ENCODE results near the gene PKN1.
"Not testable (repeated sequence)": the region's sequence is repeated elsewhere in the genome, so short reads cannot be mapped to it uniquely, and the experiment has no call there.

The PKN1 gene

GRCh38 chr19:14492756-14493337 lies 59.7 kb downstream of the PKN1 start:
- DNase-seq = no peak

GRCh38 chr19:14494411-14494810 lies 61.3 kb downstream of the PKN1 start:
- DNase-seq = no peak

GRCh38 chr19:14494910-14495671 lies 62.0 kb downstream of the PKN1 start:
- no peak for DNase-seq

- DNase-seq = no peak
Observed at GRCh38 chr19:14495672-14496028, 62.5 kb downstream of the PKN1 start.

GRCh38 chr19:14496029-14496833 lies 63.1 kb downstream of the PKN1 start, which contains the start of gene GIPC1:
Gene GIPC1 (minus strand): TSS chr19:14496127. CDS start chr19:14482976, 13,151 bp downstream.
- DNase-seq = peak; percentile 89

GRCh38 chr19:14496834-14497227 lies 63.7 kb downstream of the PKN1 start:
- no peak for DNase-seq

- DNase-seq = no peak
Observed at GRCh38 chr19:14497228-14497921, 64.3 kb downstream of the PKN1 start.

- DNase-seq = no peak
Observed at GRCh38 chr19:14502334-14503092, 69.4 kb downstream of the PKN1 start.

GRCh38 chr19:14503285-14503684 lies 70.2 kb downstream of the PKN1 start:
- DNase-seq = no peak

- DNase-seq = not testable (repeated sequence)
Observed at GRCh38 chr19:14504575-14504974, 71.5 kb downstream of the PKN1 start.

- DNase-seq = peak; percentile 87
Observed at GRCh38 chr19:14505488-14506239, 72.6 kb downstream of the PKN1 start.

- DNase-seq = no peak
Observed at GRCh38 chr19:14507704-14508542, 74.8 kb downstream of the PKN1 start.

- DNase-seq = no peak
Observed at GRCh38 chr19:14510311-14511228, 77.5 kb downstream of the PKN1 start.

GRCh38 chr19:14511229-14511593 lies 78.1 kb downstream of the PKN1 start:
- no peak for DNase-seq

- DNase-seq = no peak
Observed at GRCh38 chr19:14512406-14512961, 79.4 kb downstream of the PKN1 start.

GRCh38 chr19:14514215-14514863 lies 81.2 kb downstream of the PKN1 start:
- DNase-seq = no peak

- DNase-seq = no peak
Observed at GRCh38 chr19:14515501-14516047, 82.5 kb downstream of the PKN1 start.

GRCh38 chr19:14516048-14516534 lies 83.0 kb downstream of the PKN1 start:
- peak; percentile 24 for DNase-seq
